ENCODE results near the gene NR6A1. TPM values are rescaled to one million over a fixed set of nuclear protein-coding genes. Genes with fewer than 3 reads are reported as not detected.

The NR6A1 gene
- total and polyA plus RNA-seq, 2 of the 8 experiments (the other 6 are each of a cell fraction or from before 2014, with no cell fraction given): 93.2 to 237 TPM

DNA sequence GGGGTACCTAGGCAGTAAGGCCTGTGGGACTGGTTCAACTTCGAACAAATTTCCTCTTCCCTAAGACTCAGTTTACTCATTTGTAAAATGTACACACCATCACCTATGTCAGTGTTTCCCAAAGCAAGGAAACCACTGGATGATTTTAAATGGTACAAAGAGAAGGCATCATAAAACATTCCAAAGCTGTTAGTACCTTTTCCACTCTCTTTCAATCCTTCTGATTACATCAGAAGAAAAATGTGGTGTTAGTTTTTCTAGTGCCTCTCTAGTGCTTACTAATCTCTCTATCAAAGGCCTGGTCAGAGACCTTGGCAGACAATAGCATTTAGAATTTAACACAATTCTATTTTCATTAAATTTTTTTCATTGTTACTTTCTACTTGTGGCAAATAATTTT lies 18.1 kb downstream of the NR6A1 start:
- Histone ChIP-seq H4K91ac (replicated peaks; ENCODE audit: insufficient read length, low read length) (no peak overlapping the region), H2BK5ac (ENCODE audit: low read depth, low read length) (no peak overlapping the region), H3K23me2 (ENCODE audit: low read depth, low read length) (no peaks in the 10 kb centered on the region), H3K9ac (replicated peaks in 1 of 4; ENCODE audit: extremely low read depth in 1 of 4, low read depth in 3 of 4, low read length in 3 of 4) (no peak overlapping the region), H3K27me3 (replicated peaks in 1 of 4; ENCODE audit: control insufficient read depth in 3 of 4, extremely low read depth in 1 of 4, insufficient read depth in 3 of 4, low read length in 3 of 4) (no peaks in the 10 kb centered on the region), H4K5ac (ENCODE audit: insufficient read length, low read depth, low read length) (no peak overlapping the region), H3K9me3 (ENCODE audit: insufficient read depth in 2 of 2, low read depth in 1 of 2, low read length in 1 of 2) (no peaks in the 10 kb centered on the region), H2AFZ (ENCODE audit: low read length) (no peak overlapping the region), H2BK20ac (ENCODE audit: low read length) (no peak overlapping the region), H3K4me3 (ENCODE audit: extremely low read depth in 1 of 4, insufficient read depth in 2 of 4, low read depth in 3 of 4, low read length in 4 of 4) (no peak overlapping the region; a peak in 1 of 8 replicates), H3K36me3 (ENCODE audit: control insufficient read depth in 2 of 4, insufficient read depth in 4 of 4, low read length in 3 of 4) (no peaks in the 10 kb centered on the region), H2BK12ac (ENCODE audit: low read depth, low read length) (0 out of 2 replicates have a peak overlapping the region, but pooled peaks have one; percentile 35), H3K4me2 (ENCODE audit: insufficient read depth in 1 of 2, low read depth in 2 of 2, low read length in 2 of 2) (no peak overlapping the region), H3K14ac (ENCODE audit: insufficient read length) (no peak overlapping the region), H3K23ac (ENCODE audit: insufficient read length) (no peak overlapping the region), H3K79me2 (ENCODE audit: control insufficient read depth in 1 of 2, insufficient read depth in 2 of 2, low read length in 2 of 2) (peaks cover 0 to 88% of the 10 kb centered on the region in 2 experiments; a peak in 3 of 4 replicates), H3K18ac (ENCODE audit: extremely low read depth, low read length) (no peak overlapping the region), H4K8ac (ENCODE audit: extremely low read depth, insufficient read depth, low read length) (no peak overlapping the region), H3K4me1 (replicated peaks in 1 of 4; ENCODE audit: control insufficient read depth in 3 of 4, insufficient read depth in 4 of 4, low read length in 3 of 4) (peaks cover 6 to 29% (median 12%) of the 10 kb centered on the region in 4 experiments), H4K20me1 (replicated peaks in 1 of 2; ENCODE audit: control insufficient read depth in 1 of 2, insufficient read depth in 2 of 2, low read length in 2 of 2) (no peaks in the 10 kb centered on the region), H3K4ac (replicated peaks; ENCODE audit: insufficient read length, low read depth, low read length) (no peak overlapping the region), H3K56ac (replicated peaks; ENCODE audit: insufficient read length, low read depth, low read length) (no peak overlapping the region), H2AK5ac (ENCODE audit: low read depth, low read length) (no peak overlapping the region), H2BK15ac (ENCODE audit: low read length) (no peak overlapping the region), H2BK120ac (replicated peaks; ENCODE audit: low read depth, low read length) (no peak overlapping the region), H3K79me1 (ENCODE audit: low read depth, low read length) (0 out of 2 replicates have a peak, but pooled peaks cover 3% of the 10 kb centered on the region), H3K27ac (ENCODE audit: low read depth, low read length) (no peak overlapping the region)
- no peak for DNase-seq (ENCODE audit: low read depth in 1 of 2, low spot score in 2 of 2)
- FAIRE-seq: no peak
- no peak for TF ChIP-seq POLR2AphosphoS5 (IDR thresholded peaks at IDR 0.05; ENCODE audit: low read depth, low read length)
- no peak for TF ChIP-seq CTBP2 (IDR thresholded peaks at IDR 0.05; ENCODE audit: borderline replicate concordance, insufficient read depth, insufficient read length, low read length)
- no peak for TF ChIP-seq RNF2 (IDR thresholded peaks at IDR 0.05; ENCODE audit: borderline replicate concordance, low read depth, low read length, missing control alignments, poor library complexity, severe bottlenecking)
- no peak for TF ChIP-seq CBX8 (IDR thresholded peaks at IDR 0.05; ENCODE audit: borderline replicate concordance, low read depth, low read length)
- TF ChIP-seq POLR2A (IDR thresholded peaks at IDR 0.05; ENCODE audit: control extremely low read depth in 1 of 2, low read depth in 2 of 2, low read length in 2 of 2): no peak
- no peak for TF ChIP-seq KDM5A (IDR thresholded peaks at IDR 0.05; ENCODE audit: low read length)
- no peak for TF ChIP-seq TBP (IDR thresholded peaks at IDR 0.05; ENCODE audit: low read depth, low read length)
- TF ChIP-seq CEBPB (IDR thresholded peaks at IDR 0.05; ENCODE audit: low read depth, low read length): no peak
- no peak for TF ChIP-seq CHD1 (IDR thresholded peaks at IDR 0.05; ENCODE audit: low read depth, low read length)
- TF ChIP-seq TEAD4 (IDR thresholded peaks at IDR 0.05; ENCODE audit: low read depth, low read length): no peak
- TF ChIP-seq SAP30 (IDR thresholded peaks at IDR 0.05; ENCODE audit: insufficient read depth, insufficient replicate concordance, low read length): no peak
- no peak for TF ChIP-seq FOSL1 (IDR thresholded peaks at IDR 0.05; ENCODE audit: insufficient read depth, low read depth, low read length)
- TF ChIP-seq, protein P1, sequence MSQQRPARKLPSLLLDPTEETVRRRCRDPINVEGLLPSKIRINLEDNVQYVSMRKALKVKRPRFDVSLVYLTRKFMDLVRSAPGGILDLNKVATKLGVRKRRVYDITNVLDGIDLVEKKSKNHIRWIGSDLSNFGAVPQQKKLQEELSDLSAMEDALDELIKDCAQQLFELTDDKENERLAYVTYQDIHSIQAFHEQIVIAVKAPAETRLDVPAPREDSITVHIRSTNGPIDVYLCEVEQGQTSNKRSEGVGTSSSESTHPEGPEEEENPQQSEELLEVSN (IDR thresholded peaks at IDR 0.05): no peak
- ChIA-PET CTCF (ENCODE audit: partially characterized antibody) (interaction anchor here (1.0 to 2.8 kb wide), 10 partner anchors 9 to 100 kb away, joined by 3 to 16 read pairs (median 5); partner anchors contain the start of genes NR6A1 and WDR38), POLR2A (ENCODE audit: partially characterized antibody) (interaction anchor here (0.6 to 2.1 kb wide), 3 partner anchors 9 to 331 kb away, joined by 5 to 6 read pairs (median 6); no protein-coding TSS in a partner anchor)
- WGBS, 2 experiments (ENCODE audit: extremely low coverage in 1 of 2, insufficient coverage in 1 of 2, insufficient read length in 1 of 2, insufficient replicate concordance in 2 of 2, low coverage in 1 of 2, low lambda C conversion rate in 2 of 2, missing lambda C conversion rate in 1 of 2): 85% methylated on average over 1 of the region's 1 CpG; no CpG with 5 or more reads in 1 of the 2 experiments

Measured in H1 (cell line).